K562 (cell line): Measurements from ENCODE around the gene DGCR8. TPM values are rescaled to one million over a fixed set of nuclear protein-coding genes. Genes with fewer than 3 reads are reported as not detected.

Source experiments
- BRD9 ChIP-seq: fragments of 450-650 bp; IDR thresholded peaks from 2 replicates; pipeline ENCODE4 v1.6.1; 2018; ENCODE audit warnings: low read depth; ENCODE audit not compliant: partially characterized antibody
- GABPB1 ChIP-seq: sonication (generic); formaldehyde crosslinking; IDR thresholded peaks from 2 replicates; pipeline ENCODE4 v1.8.0; 2022; ENCODE audit warnings: mild to moderate bottlenecking, missing genetic modification reagents
- KLF6 ChIP-seq: fragments of 250-450 bp; sonication (Bioruptor Pico); IDR thresholded peaks from 2 replicates; pipeline ENCODE4 v1.4.0; 2020; ENCODE audit warnings: mild to moderate bottlenecking, moderate library complexity, borderline replicate concordance
- NONO ChIP-seq, 2 experiments: fragments of 200-400 bp in 1 of 2; fragments of 450-650 bp in 1 of 2; formaldehyde crosslinking in 1 of 2; IDR thresholded peaks; 2 replicates each; pipeline ENCODE4 v1.6.1; 2017; ENCODE audit warnings: low read depth in 2 of 2, mild to moderate bottlenecking in 2 of 2, moderate library complexity in 2 of 2, low read length in 1 of 2
- PHTF2 ChIP-seq: fragments of 250-450 bp; sonication (Bioruptor Pico); IDR thresholded peaks from 2 replicates; pipeline ENCODE4 v1.5.0; 2021; ENCODE audit warnings: mild to moderate bottlenecking
- RB1 ChIP-seq: fragments of 450-650 bp; IDR thresholded peaks from 2 replicates; pipeline ENCODE4 v1.6.1; 2017; ENCODE audit warnings: low read depth, mild to moderate bottlenecking
- SMARCA4 ChIP-seq: fragments of 450-650 bp; IDR thresholded peaks from 2 replicates; pipeline ENCODE4 v1.6.1; 2016
- TCF7L2 ChIP-seq: fragments of 150-350 bp; IDR thresholded peaks from 2 replicates; pipeline ENCODE4 v1.6.1; 2016; ENCODE audit warnings: low read depth, mild to moderate bottlenecking, low read length, moderate library complexity
- ZNF586 ChIP-seq: fragments of 450-650 bp; formaldehyde crosslinking; conservative IDR thresholded peaks from 2 replicates; pipeline ENCODE4 v1.4.0; 2020; ENCODE audit warnings: mild to moderate bottlenecking, moderate library complexity
- polyA plus RNA-seq, 8 experiments: library from polyadenylated mRNA; depleted of rRNA in 4 of 8; stranded (reverse) in 5 of 8; unstranded in 3 of 8; fragments of >200 nt; fragmentation: Nextera tagmentation in 2 of 8; fragmentation: Illumina TruSeq in 1 of 8; extraction: Ambion mirVana in 2 of 8; extraction: Trizol in 1 of 8; gene quantifications; 2 replicates each; pipeline versions ENCODE4 v1.2.1 to v1.2.3, GENCODE V29; 2011 to 2014; ENCODE audit warnings: inconsistent platforms in 1 of 8, missing spikeins in 1 of 8
- total RNA-seq, 7 experiments: library from RNA; depleted of rRNA in 6 of 7; stranded (reverse); fragments of >200 nt in 6 of 7; fragmentation: Illumina TruSeq in 2 of 7; extraction: Trizol in 2 of 7; gene quantifications; 2 replicates each; pipeline versions ENCODE4 v1.2.1 to v1.2.3, GENCODE V29; 2011 to 2021; ENCODE audit warnings: low replicate concordance in 1 of 7
- TF ChIP-seq, protein P1 (sequence below): fragments of 200-400 bp; formaldehyde crosslinking; IDR thresholded peaks from 2 replicates; pipeline ENCODE4 v1.6.1; 2017; ENCODE audit warnings: mild to moderate bottlenecking, low read depth, low read length, moderate library complexity
- TF ChIP-seq, protein P2 (sequence below), 2 experiments: fragments of 450-650 bp in 1 of 2; sonication (generic) in 1 of 2; formaldehyde crosslinking in 1 of 2; IDR thresholded peaks; 2 replicates each; pipeline versions ENCODE4 v1.7.1 to v1.9.0; 2016 to 2022; ENCODE audit warnings: inconsistent platforms in 1 of 2, mild to moderate bottlenecking in 1 of 2, missing genetic modification reagents in 1 of 2
- TF ChIP-seq, protein P3 (sequence below): sonication (generic); formaldehyde crosslinking; IDR thresholded peaks from 2 replicates; pipeline ENCODE4 v1.8.0; 2022; ENCODE audit warnings: mild to moderate bottlenecking, missing genetic modification reagents

DGCR8 gene
- total and polyA plus RNA-seq, 9 of the 15 experiments (the other 6 are each of a cell fraction or from before 2014, with no cell fraction given) = 5.9 to 144 (median 80.1) TPM

DNA sequence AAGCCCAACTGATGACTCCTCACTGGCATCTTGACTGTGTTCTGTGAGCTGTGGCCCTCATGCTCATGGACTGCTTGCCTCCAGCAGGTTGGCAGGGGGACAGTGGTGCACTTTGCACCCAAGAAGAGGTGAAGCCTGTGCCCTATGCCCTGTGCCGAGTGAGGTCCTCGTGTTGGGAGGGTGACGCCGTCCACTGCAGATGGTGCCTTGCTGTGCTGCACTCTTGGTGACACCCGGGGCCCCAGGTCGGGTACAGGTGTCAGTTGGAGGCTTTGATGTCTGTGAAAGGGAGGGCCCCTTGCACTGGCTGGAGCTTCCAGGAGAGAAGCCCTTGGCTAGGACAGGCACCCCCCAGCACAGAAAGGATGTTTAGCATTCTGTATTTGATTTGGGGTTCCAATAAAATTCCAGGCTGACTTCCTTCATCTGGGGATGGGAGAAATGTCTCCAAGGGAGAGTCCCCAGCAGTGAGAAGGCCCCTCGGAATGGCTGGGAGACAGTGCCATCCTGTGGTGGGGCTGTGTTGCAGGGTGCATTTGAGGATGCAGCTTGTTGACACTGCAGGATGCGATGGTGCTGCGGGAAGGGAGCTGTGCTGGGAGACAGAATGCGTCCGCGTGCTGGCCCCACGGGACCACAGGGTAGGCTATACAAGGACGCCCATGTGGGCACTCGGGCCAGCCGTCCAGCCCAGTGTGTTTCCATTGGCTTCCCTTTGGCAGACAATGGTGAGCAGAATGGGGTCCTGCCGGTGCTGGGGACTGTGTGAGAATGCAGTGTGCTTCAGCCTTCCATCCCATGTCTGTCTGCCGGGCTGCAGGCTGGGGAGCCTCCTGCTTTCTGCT lies 49.1 kb downstream of the DGCR8 start (continued):
- TF ChIP-seq NONO (IDR thresholded peaks at IDR 0.05; ENCODE audit: low read depth in 2 of 2, low read length in 1 of 2) (no peak), ZNF586 (CRISPR knock-in tag) (peak; percentile 80; the same call in 1 of the 2 replicates), PHTF2 (CRISPR knock-in tag) (peak; percentile 5; the same call in 1 of the 2 replicates), KLF6 (CRISPR knock-in tag) (peak; percentile 73; the same call in 1 of the 2 replicates), BRD9 (no peak), RB1 (peak; percentile 84; the same call in 1 of the 2 replicates), GABPB1 (CRISPR knock-in tag) (no peak), SMARCA4 (no peak), TCF7L2 (0 out of 2 replicates have a peak, but pooled peaks have one; percentile 54)
- TF ChIP-seq, protein P1, sequence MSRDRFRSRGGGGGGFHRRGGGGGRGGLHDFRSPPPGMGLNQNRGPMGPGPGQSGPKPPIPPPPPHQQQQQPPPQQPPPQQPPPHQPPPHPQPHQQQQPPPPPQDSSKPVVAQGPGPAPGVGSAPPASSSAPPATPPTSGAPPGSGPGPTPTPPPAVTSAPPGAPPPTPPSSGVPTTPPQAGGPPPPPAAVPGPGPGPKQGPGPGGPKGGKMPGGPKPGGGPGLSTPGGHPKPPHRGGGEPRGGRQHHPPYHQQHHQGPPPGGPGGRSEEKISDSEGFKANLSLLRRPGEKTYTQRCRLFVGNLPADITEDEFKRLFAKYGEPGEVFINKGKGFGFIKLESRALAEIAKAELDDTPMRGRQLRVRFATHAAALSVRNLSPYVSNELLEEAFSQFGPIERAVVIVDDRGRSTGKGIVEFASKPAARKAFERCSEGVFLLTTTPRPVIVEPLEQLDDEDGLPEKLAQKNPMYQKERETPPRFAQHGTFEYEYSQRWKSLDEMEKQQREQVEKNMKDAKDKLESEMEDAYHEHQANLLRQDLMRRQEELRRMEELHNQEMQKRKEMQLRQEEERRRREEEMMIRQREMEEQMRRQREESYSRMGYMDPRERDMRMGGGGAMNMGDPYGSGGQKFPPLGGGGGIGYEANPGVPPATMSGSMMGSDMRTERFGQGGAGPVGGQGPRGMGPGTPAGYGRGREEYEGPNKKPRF = no peak
- TF ChIP-seq, protein P2, sequence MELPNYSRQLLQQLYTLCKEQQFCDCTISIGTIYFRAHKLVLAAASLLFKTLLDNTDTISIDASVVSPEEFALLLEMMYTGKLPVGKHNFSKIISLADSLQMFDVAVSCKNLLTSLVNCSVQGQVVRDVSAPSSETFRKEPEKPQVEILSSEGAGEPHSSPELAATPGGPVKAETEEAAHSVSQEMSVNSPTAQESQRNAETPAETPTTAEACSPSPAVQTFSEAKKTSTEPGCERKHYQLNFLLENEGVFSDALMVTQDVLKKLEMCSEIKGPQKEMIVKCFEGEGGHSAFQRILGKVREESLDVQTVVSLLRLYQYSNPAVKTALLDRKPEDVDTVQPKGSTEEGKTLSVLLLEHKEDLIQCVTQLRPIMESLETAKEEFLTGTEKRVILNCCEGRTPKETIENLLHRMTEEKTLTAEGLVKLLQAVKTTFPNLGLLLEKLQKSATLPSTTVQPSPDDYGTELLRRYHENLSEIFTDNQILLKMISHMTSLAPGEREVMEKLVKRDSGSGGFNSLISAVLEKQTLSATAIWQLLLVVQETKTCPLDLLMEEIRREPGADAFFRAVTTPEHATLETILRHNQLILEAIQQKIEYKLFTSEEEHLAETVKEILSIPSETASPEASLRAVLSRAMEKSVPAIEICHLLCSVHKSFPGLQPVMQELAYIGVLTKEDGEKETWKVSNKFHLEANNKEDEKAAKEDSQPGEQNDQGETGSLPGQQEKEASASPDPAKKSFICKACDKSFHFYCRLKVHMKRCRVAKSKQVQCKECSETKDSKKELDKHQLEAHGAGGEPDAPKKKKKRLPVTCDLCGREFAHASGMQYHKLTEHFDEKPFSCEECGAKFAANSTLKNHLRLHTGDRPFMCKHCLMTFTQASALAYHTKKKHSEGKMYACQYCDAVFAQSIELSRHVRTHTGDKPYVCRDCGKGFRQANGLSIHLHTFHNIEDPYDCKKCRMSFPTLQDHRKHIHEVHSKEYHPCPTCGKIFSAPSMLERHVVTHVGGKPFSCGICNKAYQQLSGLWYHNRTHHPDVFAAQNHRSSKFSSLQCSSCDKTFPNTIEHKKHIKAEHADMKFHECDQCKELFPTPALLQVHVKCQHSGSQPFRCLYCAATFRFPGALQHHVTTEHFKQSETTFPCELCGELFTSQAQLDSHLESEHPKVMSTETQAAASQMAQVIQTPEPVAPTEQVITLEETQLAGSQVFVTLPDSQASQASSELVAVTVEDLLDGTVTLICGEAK (IDR thresholded peaks at IDR 0.05) = 0 out of 2 replicates have a peak, but pooled peaks have one; percentile 27
- TF ChIP-seq, protein P2 (CRISPR knock-in tag; IDR thresholded peaks at IDR 0.05) = peak; percentile 53; the same call in 1 of the 2 replicates
- TF ChIP-seq, protein P3, sequence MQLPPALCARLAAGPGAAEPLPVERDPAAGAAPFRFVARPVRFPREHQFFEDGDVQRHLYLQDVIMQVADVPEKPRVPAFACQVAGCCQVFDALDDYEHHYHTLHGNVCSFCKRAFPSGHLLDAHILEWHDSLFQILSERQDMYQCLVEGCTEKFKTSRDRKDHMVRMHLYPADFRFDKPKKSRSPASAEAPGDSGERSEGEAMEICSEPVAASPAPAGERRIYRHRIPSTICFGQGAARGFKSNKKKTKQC (CRISPR knock-in tag) = no peak
